PFSK-1 (cell line): ENCODE results near the gene GPR42.

Experiments
- FOXP2 ChIP-seq: optimal IDR thresholded peaks from 2 replicates; pipeline ENCODE3; 2011; ENCODE audit warnings: borderline replicate concordance, control low read depth, inconsistent platforms; ENCODE audit not compliant: insufficient read depth; ENCODE audit errors: extremely low read length, extremely low read depth
- POLR2AphosphoS5 ChIP-seq: IDR thresholded peaks from 2 replicates; pipeline ENCODE4 v1.6.1; 2012; ENCODE audit warnings: low read depth, mild to moderate bottlenecking, control low read depth, low read length, moderate library complexity
- REST ChIP-seq, 2 experiments: IDR thresholded peaks; 2 replicates each; pipeline versions ENCODE4 v1.6.1 to v1.8.0; 2011 to 2012; ENCODE audit warnings: low read depth in 2 of 2, low read length in 2 of 2, control low read depth in 1 of 2, inconsistent platforms in 1 of 2, mild to moderate bottlenecking in 1 of 2, moderate library complexity in 1 of 2; ENCODE audit not compliant: insufficient read depth in 1 of 2
- SIN3A ChIP-seq: IDR thresholded peaks from 2 replicates; pipeline ENCODE4 v1.6.1; 2012; ENCODE audit warnings: mild to moderate bottlenecking, low read length, moderate library complexity, borderline replicate concordance; ENCODE audit not compliant: insufficient read depth
- TAF1 ChIP-seq: IDR thresholded peaks from 2 replicates; pipeline ENCODE4 v1.6.1; 2012; ENCODE audit warnings: low read length, control low read depth, borderline replicate concordance; ENCODE audit not compliant: insufficient read depth

Gene GPR42

GRCh38 chr19:35363711-35364425 is 7.0 kb upstream of the GPR42 start:
- TF ChIP-seq POLR2AphosphoS5 (no peak), REST (IDR thresholded peaks at IDR 0.05; ENCODE audit: insufficient read depth in 1 of 2, low read depth in 2 of 2, low read length in 2 of 2) (no peak), SIN3A (no peak), FOXP2 (no peak)

GRCh38 chr19:35365303-35365702 is 5.6 kb upstream of the GPR42 start:
- TF ChIP-seq REST (IDR thresholded peaks at IDR 0.05; ENCODE audit: insufficient read depth in 1 of 2, low read depth in 2 of 2, low read length in 2 of 2) (no peak), FOXP2 (no peak), TAF1 (no peak), POLR2AphosphoS5 (no peak), SIN3A (no peak)

DNA sequence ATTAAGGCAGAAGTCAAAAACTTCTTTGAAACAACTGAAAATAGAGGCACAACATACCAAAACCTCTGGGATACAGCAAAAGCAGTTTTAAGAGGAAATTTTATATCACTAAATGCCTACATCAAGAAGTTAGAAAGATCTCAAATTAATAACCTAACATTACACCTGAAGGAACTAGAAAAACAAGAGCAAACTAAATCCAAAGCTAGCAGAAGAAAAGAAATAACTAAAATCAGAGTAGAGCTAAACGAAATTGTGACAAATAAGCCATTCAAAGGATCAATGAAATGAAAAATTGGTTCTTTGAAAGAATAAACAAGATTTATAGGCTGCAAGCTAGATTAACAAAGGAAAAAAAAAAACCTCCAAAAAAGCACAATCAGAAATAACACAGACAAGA is 2.5 kb upstream of the GPR42 start:
- TF ChIP-seq SIN3A (no peak), REST (IDR thresholded peaks at IDR 0.05; ENCODE audit: insufficient read depth in 1 of 2, low read depth in 2 of 2, low read length in 2 of 2) (no peak), TAF1 (no peak), FOXP2 (no peak), POLR2AphosphoS5 (no peak)

- TF ChIP-seq REST (IDR thresholded peaks at IDR 0.05; ENCODE audit: insufficient read depth in 1 of 2, low read depth in 2 of 2, low read length in 2 of 2) (no peak), FOXP2 (no peak), SIN3A (no peak), POLR2AphosphoS5 (no peak), TAF1 (no peak)
Measured at GRCh38 chr19:35369522-35369921, 1.3 kb upstream of the GPR42 start.

- no peak for TF ChIP-seq POLR2AphosphoS5
- no peak for TF ChIP-seq REST (IDR thresholded peaks at IDR 0.05; ENCODE audit: insufficient read depth in 1 of 2, low read depth in 2 of 2, low read length in 2 of 2)
- no peak for TF ChIP-seq SIN3A
- no peak for TF ChIP-seq FOXP2
- no peak for TF ChIP-seq TAF1
Measured at GRCh38 chr19:35373492-35373891, 2.6 kb downstream of the GPR42 start.
